Epithelial cell of esophagus (primary cell): Measurements from ENCODE around the gene DHCR7.

Experiments
- DNase-seq: peaks from one replicate; pipeline ENCODE4 v3.0.0; 2010; ENCODE audit warnings: low read depth
- H3K4me3 ChIP-seq: 2 replicates; pipeline ENCODE4 v1.5.1; 2011; ENCODE audit warnings: mild to moderate bottlenecking, low read length, control low read depth
- CTCF ChIP-seq: IDR thresholded peaks from 2 replicates; pipeline ENCODE4 v1.5.1; 2011; ENCODE audit warnings: low read depth, mild to moderate bottlenecking, low read length, control low read depth, inconsistent platforms; ENCODE audit not compliant: insufficient read depth; ENCODE audit errors: missing control alignments

DHCR7 gene

GRCh38 chr11:71387200-71387599, 61.0 kb downstream of the DHCR7 start:
- H3K4me3 ChIP-seq = no peak overlapping the region
- no peak for DNase-seq
- TF ChIP-seq CTCF = no peak

GRCh38 chr11:71386202-71386601, 62.0 kb downstream of the DHCR7 start:
- TF ChIP-seq CTCF = no peak
- no peak for DNase-seq
- no peak overlapping the region for H3K4me3 ChIP-seq

GRCh38 chr11:71385091-71385490, 63.1 kb downstream of the DHCR7 start:
- no peak overlapping the region for H3K4me3 ChIP-seq
- TF ChIP-seq CTCF = no peak
- no peak for DNase-seq

- no peak for TF ChIP-seq CTCF
- DNase-seq = no peak
- no peak overlapping the region for H3K4me3 ChIP-seq
Measured at GRCh38 chr11:71384561-71384960, 63.6 kb downstream of the DHCR7 start.
